Ovary (tissue), 9 donors: Measurements from ENCODE around the gene BMPR1A. TPM values are rescaled to one million over a fixed set of nuclear protein-coding genes. Genes with fewer than 3 reads are reported as not detected.

ENCODE experiments used
- DNase-seq, 5 donors: peaks; one replicate each; pipeline ENCODE4 v3.0.0-alpha.2; 2019 to 2020
- H3K27ac ChIP-seq, 2 donors: fragments of 200-600 bp; one replicate each; pipeline versions ENCODE4 v1.5.1 to v1.8.0; 2019 to 2022
- H3K27me3 ChIP-seq: fragments of 200-600 bp; one replicate; pipeline ENCODE4 v1.8.0; 2022
- H3K36me3 ChIP-seq: fragments of 200-600 bp; sonication (generic); one replicate; pipeline ENCODE4 v1.5.1; 2019
- H3K4me1 ChIP-seq: one replicate; pipeline ENCODE4 v1.8.1; 2013; ENCODE audit warnings: mild to moderate bottlenecking, moderate library complexity; ENCODE audit not compliant: insufficient read depth
- H3K4me3 ChIP-seq: fragments of 200-600 bp; sonication (generic); one replicate; pipeline ENCODE4 v1.5.1; 2017
- H3K9me3 ChIP-seq, 2 donors: fragments of 200-600 bp in 1 of 2; sonication (generic) in 1 of 2; one replicate each; pipeline versions ENCODE4 v1.5.1 to v1.8.1; 2013 to 2019; ENCODE audit warnings: mild to moderate bottlenecking in 1 of 2, moderate library complexity in 1 of 2
- EP300 ChIP-seq: sonication (generic); formaldehyde crosslinking; IDR thresholded peaks from one replicate; pipeline ENCODE4 v1.6.1; 2017; ENCODE audit warnings: antibody characterized with exemption
- POLR2A ChIP-seq: fragments of 450-650 bp; IDR thresholded peaks from one replicate; pipeline ENCODE4 v1.6.1; 2017; ENCODE audit warnings: antibody characterized with exemption, mild to moderate bottlenecking, moderate library complexity
- WGBS, 3 donors: extraction: QIAGEN DNeasy Blood & Tissue Kit in 1 of 3; methylation state at CpG; one replicate each; pipeline versions ENCODE4 v1.1.5 to v1.1.7; 2013 to 2017; 5-methylcytosine and 5-hydroxymethylcytosine counted together
- intact Hi-C, 4 donors: fragments of 100-400 bp; cut with DNase I; formaldehyde crosslinking; loops; one replicate each; pipeline versions ENCODE4 v1.11.0 to v1.15.1; 2022 to 2023
- polyA plus RNA-seq, 2 donors: library from polyadenylated mRNA; stranded (reverse); fragments of 200-250 nt in 1 of 2; fragments of 350-450 nt in 1 of 2; fragmentation: Illumina TruSeq in 1 of 2; extraction: RNeasy Lipid Tissue Mini Kit (QIAGEN cat#74804) in 1 of 2; gene quantifications; one replicate each; pipeline ENCODE4 v1.2.3, GENCODE V29; 2013 to 2014
- total RNA-seq, 7 donors: library from RNA; depleted of rRNA in 2 of 7; stranded (reverse); fragments of >200 nt in 2 of 7; fragmentation: NEBNext Ultra II Directional in 3 of 7; extraction: Animal tissue kit (Norgen Biotek cat#: 25700) in 3 of 7; gene quantifications; one replicate each; pipeline versions ENCODE4 v1.1.0 to v1.2.4, GENCODE V29; 2016 to 2023
- TF ChIP-seq, protein P1 (sequence below), 3 donors: fragments of 450-650 bp in 2 of 3; fragments of 200-600 bp in 1 of 3; IDR thresholded peaks; one replicate each; pipeline versions ENCODE4 v1.5.1 to v1.8.0; 2016 to 2022; ENCODE audit warnings: antibody characterized with exemption in 3 of 3, mild to moderate bottlenecking in 1 of 3
- donor health status: DM: no; HTN: no; CAD: no; lungs with moderate emphysema.
- donor health status: DM: no; HTN: no; CAD: no.
- donor health status: Bipolar disorder and iron deficiency.
- donor health status: DM: yes; HTN: yes; CAD: no.
- donor health status: DM: no; HTN: no; CAD: no.
- donor health status: DM: yes; HTN: yes; CAD: no.

BMPR1A gene
- total and polyA plus RNA-seq, 9 donors: 19.0 to 77.9 (median 55.8) TPM

- Histone ChIP-seq H3K4me3 (no peak overlapping the region), H3K4me1 (peaks cover 11% of the 10 kb centered on the region), H3K36me3 (no peaks in the 10 kb centered on the region), H3K9me3 (no peaks in the 10 kb centered on the region), H3K27ac (no peak overlapping the region), H3K27me3 (no peaks in the 10 kb centered on the region)
- 70 to 80% (median 73%) methylated on average over 4 of the region's 4 CpGs for WGBS, 3 donors
- TF ChIP-seq EP300 (no peak), POLR2A (no peak)
- TF ChIP-seq, protein P1, sequence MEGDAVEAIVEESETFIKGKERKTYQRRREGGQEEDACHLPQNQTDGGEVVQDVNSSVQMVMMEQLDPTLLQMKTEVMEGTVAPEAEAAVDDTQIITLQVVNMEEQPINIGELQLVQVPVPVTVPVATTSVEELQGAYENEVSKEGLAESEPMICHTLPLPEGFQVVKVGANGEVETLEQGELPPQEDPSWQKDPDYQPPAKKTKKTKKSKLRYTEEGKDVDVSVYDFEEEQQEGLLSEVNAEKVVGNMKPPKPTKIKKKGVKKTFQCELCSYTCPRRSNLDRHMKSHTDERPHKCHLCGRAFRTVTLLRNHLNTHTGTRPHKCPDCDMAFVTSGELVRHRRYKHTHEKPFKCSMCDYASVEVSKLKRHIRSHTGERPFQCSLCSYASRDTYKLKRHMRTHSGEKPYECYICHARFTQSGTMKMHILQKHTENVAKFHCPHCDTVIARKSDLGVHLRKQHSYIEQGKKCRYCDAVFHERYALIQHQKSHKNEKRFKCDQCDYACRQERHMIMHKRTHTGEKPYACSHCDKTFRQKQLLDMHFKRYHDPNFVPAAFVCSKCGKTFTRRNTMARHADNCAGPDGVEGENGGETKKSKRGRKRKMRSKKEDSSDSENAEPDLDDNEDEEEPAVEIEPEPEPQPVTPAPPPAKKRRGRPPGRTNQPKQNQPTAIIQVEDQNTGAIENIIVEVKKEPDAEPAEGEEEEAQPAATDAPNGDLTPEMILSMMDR (IDR thresholded peaks at IDR 0.05): no peak
- intact Hi-C loops: no loop called here
- DNase-seq: no peak
These were observed 73.7 kb downstream of the BMPR1A start for GRCh38 chr10:86830043-86830591.

GRCh38 chr10:86833969-86834368, 77.5 kb downstream of the BMPR1A start:
- no peaks in the 10 kb centered on the region for H3K9me3 ChIP-seq
- TF ChIP-seq, protein P1 (IDR thresholded peaks at IDR 0.05): no peak
- TF ChIP-seq POLR2A (no peak), EP300 (no peak)
- DNase-seq: no peak
- no peaks in the 10 kb centered on the region for H3K27me3 ChIP-seq
- H3K36me3 ChIP-seq: no peaks in the 10 kb centered on the region
- H3K27ac ChIP-seq: no peak overlapping the region
- intact Hi-C loops: no loop called here
- H3K4me3 ChIP-seq: no peak overlapping the region
- peaks cover 15% of the 10 kb centered on the region for H3K4me1 ChIP-seq

DNA sequence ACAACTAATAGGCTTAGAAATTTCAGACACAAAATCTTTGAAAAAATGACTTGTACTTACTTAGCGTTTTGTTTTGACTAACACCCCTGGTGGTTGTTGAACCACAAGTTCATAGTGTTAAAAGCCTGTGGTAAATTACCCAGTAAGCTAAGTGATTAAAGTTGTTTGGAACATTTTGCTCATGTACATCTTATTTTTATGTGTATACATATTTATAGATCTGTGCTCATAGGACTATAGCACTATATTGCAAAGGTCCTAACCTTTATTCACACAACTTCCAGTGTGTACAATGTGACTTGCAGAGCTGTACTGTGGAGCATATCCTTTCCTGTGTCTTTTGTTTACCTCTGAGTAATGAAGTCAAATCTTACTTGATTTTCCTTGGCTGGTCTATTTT, 79.6 kb downstream of the BMPR1A start:
- H3K27ac ChIP-seq: no peak overlapping the region
- intact Hi-C loops: no loop called here
- no peaks in the 10 kb centered on the region for H3K9me3 ChIP-seq
- peaks cover 11% of the 10 kb centered on the region for H3K4me1 ChIP-seq
- no peak overlapping the region for H3K4me3 ChIP-seq
- no peak for DNase-seq
- H3K36me3 ChIP-seq: no peaks in the 10 kb centered on the region
- WGBS, 3 donors: 11 to 31% (median 28%) methylated on average over 1 of the region's 1 CpG
- H3K27me3 ChIP-seq: no peaks in the 10 kb centered on the region
- TF ChIP-seq, protein P1 (IDR thresholded peaks at IDR 0.05): no peak
- TF ChIP-seq POLR2A (no peak), EP300 (no peak)

- peaks cover 11% of the 10 kb centered on the region for H3K4me1 ChIP-seq
These were observed 81.2 kb downstream of the BMPR1A start for GRCh38 chr10:86837663-86838062.

More at GRCh38 chr10:86837663-86838062, 81.2 kb downstream of the BMPR1A start:
- Histone ChIP-seq H3K36me3 (no peaks in the 10 kb centered on the region), H3K4me3 (no peak overlapping the region), H3K27me3 (no peaks in the 10 kb centered on the region), H3K27ac (no peak overlapping the region), H3K9me3 (no peaks in the 10 kb centered on the region)
- DNase-seq: no peak
- 80 to 87% (median 84%) methylated on average over 7 of the region's 7 CpGs for WGBS, 3 donors
- TF ChIP-seq POLR2A (no peak), EP300 (no peak)
- TF ChIP-seq, protein P1 (IDR thresholded peaks at IDR 0.05): no peak
- intact Hi-C loops: no loop called here
